ENCODE results near the gene ZNF428. TPM values are rescaled to one million over a fixed set of nuclear protein-coding genes. Genes with fewer than 3 reads are reported as not detected.
A peak's percentile ranks its signal among the peaks of the same experiment; 100 is the strongest.

The ZNF428 gene
- total RNA-seq, 2 donors from 2014 or later: 44.3 to 46.8 TPM

- Histone ChIP-seq H3K4me3 (ENCODE audit: low read length) (peak overlapping the region; percentile 80), H3K4me1 (ENCODE audit: control insufficient read depth, insufficient read depth, low read length) (peaks cover 3% of the 10 kb centered on the region), H3K27ac (ENCODE audit: low read depth, low read length) (peak overlapping the region; percentile 72), H3K36me3 (ENCODE audit: control insufficient read depth, insufficient read depth, low read length) (peaks cover 25% of the 10 kb centered on the region), H3K9ac (ENCODE audit: extremely low read depth, low read length, poor library complexity, severe bottlenecking) (peak overlapping the region; percentile 66), H3K9me3 (ENCODE audit: control insufficient read depth, low read length) (no peaks in the 10 kb centered on the region), H3K27me3 (ENCODE audit: control insufficient read depth, insufficient read depth, low read length, poor library complexity, severe bottlenecking) (no peaks in the 10 kb centered on the region)
- DNase-seq: no peak
- Mint-ChIP-seq H3K36me3 (ENCODE audit: low read depth) (peaks cover 17% of the 10 kb centered on the region), H3K4me3 (peak overlapping the region; percentile 68), H3K27ac (peak overlapping the region; percentile 97), H3K27me3 (ENCODE audit: insufficient read depth) (peaks cover 33% of the 10 kb centered on the region), H3K9me3 (no peaks in the 10 kb centered on the region), H3K4me1 (peaks cover 26% of the 10 kb centered on the region)
- no peak for TF ChIP-seq CTCF (conservative IDR thresholded peaks at IDR 0.05)
- 19 to 49% methylated on average over 19 to 29 of the region's 29 CpGs for WGBS, 2 experiments (ENCODE audit: insufficient coverage in 1 of 2, insufficient read length in 1 of 2)
Observed at GRCh38 chr19:43667876-43668405, 48.5 kb upstream of the ZNF428 start.

GRCh38 chr19:43667126-43667875 is 47.9 kb upstream of the ZNF428 start:
- H3K27me3 Mint-ChIP-seq (ENCODE audit: insufficient read depth): peaks cover 33% of the 10 kb centered on the region
- H3K4me1 ChIP-seq (ENCODE audit: control insufficient read depth, insufficient read depth, low read length): peaks cover 3% of the 10 kb centered on the region
- TF ChIP-seq CTCF (conservative IDR thresholded peaks at IDR 0.05): no peak
- H3K36me3 Mint-ChIP-seq (ENCODE audit: low read depth): peaks cover 23% of the 10 kb centered on the region
- DNase-seq: no peak
- H3K27ac Mint-ChIP-seq: peak overlapping the region; percentile 97
- H3K27me3 ChIP-seq (ENCODE audit: control insufficient read depth, insufficient read depth, low read length, poor library complexity, severe bottlenecking): no peaks in the 10 kb centered on the region
- peaks cover 26% of the 10 kb centered on the region for H3K4me1 Mint-ChIP-seq
- H3K9me3 Mint-ChIP-seq: no peaks in the 10 kb centered on the region
- H3K9me3 ChIP-seq (ENCODE audit: control insufficient read depth, low read length): no peaks in the 10 kb centered on the region
- H3K9ac ChIP-seq (ENCODE audit: extremely low read depth, low read length, poor library complexity, severe bottlenecking): peak overlapping the region; percentile 66
- WGBS, 2 experiments (ENCODE audit: insufficient coverage in 1 of 2, insufficient read length in 1 of 2): 80 to 92% methylated on average over 19 to 26 of the region's 26 CpGs
- H3K36me3 ChIP-seq (ENCODE audit: control insufficient read depth, insufficient read depth, low read length): peaks cover 30% of the 10 kb centered on the region
- peak overlapping the region; percentile 80 for H3K4me3 ChIP-seq (ENCODE audit: low read length)
- no peak overlapping the region for H3K27ac ChIP-seq (ENCODE audit: low read depth, low read length)
- peak overlapping the region; percentile 68 for H3K4me3 Mint-ChIP-seq

- Histone ChIP-seq H3K4me1 (ENCODE audit: control insufficient read depth, insufficient read depth, low read length) (peaks cover 3% of the 10 kb centered on the region), H3K27ac (ENCODE audit: low read depth, low read length) (no peak overlapping the region), H3K27me3 (ENCODE audit: control insufficient read depth, insufficient read depth, low read length, poor library complexity, severe bottlenecking) (no peaks in the 10 kb centered on the region), H3K9me3 (ENCODE audit: control insufficient read depth, low read length) (no peaks in the 10 kb centered on the region), H3K9ac (ENCODE audit: extremely low read depth, low read length, poor library complexity, severe bottlenecking) (no peak overlapping the region), H3K36me3 (ENCODE audit: control insufficient read depth, insufficient read depth, low read length) (peaks cover 51% of the 10 kb centered on the region), H3K4me3 (ENCODE audit: low read length) (no peak overlapping the region)
- no peak for TF ChIP-seq CTCF (conservative IDR thresholded peaks at IDR 0.05)
- H3K36me3 Mint-ChIP-seq (ENCODE audit: low read depth): peaks cover 29% of the 10 kb centered on the region
- H3K4me1 Mint-ChIP-seq: peaks cover 12% of the 10 kb centered on the region
- H3K9me3 Mint-ChIP-seq: no peaks in the 10 kb centered on the region
- H3K27me3 Mint-ChIP-seq (ENCODE audit: insufficient read depth): peaks cover 19% of the 10 kb centered on the region
- no peak overlapping the region for H3K27ac Mint-ChIP-seq
- DNase-seq: no peak
- no peak overlapping the region for H3K4me3 Mint-ChIP-seq
- WGBS, 2 experiments (ENCODE audit: insufficient coverage in 1 of 2, insufficient read length in 1 of 2): 79 to 92% methylated on average over 3 to 7 of the region's 7 CpGs
Observed at GRCh38 chr19:43664018-43664417, 44.6 kb upstream of the ZNF428 start.
